Left lobe of liver (tissue), 2 donors: ENCODE measurements around the gene HBM. TPM values are rescaled to one million over a fixed set of nuclear protein-coding genes. Genes with fewer than 3 reads are reported as not detected.
A peak's percentile ranks its signal among the peaks of the same experiment; 100 is the strongest.
"Not testable (repeated sequence)": the region's sequence is repeated elsewhere in the genome, so short reads cannot be mapped to it uniquely, and the experiment has no call there.

Experiments used
- ATAC-seq: fragments of 200-7000 bp; cut with Tn5 transposase; one replicate; pipeline ENCODE4 v1.9.1; 2020; ENCODE audit warnings: mild to moderate bottlenecking, moderate library complexity
- DNase-seq: peaks from one replicate; pipeline ENCODE4 v3.0.0-alpha.2; 2020; ENCODE audit warnings: low spot score
- total RNA-seq: library from RNA; stranded (reverse); gene quantifications from one replicate; pipeline ENCODE4 v1.2.1, GENCODE V29; 2021
- donor health status: DM: no; HTN: no; CAD: no; lungs with moderate emphysema.
- donor health status: DM: no; HTN: yes; CAD: no.

HBM gene
- total RNA-seq, 1 donor from 2014 or later = 0.40 TPM

DNA sequence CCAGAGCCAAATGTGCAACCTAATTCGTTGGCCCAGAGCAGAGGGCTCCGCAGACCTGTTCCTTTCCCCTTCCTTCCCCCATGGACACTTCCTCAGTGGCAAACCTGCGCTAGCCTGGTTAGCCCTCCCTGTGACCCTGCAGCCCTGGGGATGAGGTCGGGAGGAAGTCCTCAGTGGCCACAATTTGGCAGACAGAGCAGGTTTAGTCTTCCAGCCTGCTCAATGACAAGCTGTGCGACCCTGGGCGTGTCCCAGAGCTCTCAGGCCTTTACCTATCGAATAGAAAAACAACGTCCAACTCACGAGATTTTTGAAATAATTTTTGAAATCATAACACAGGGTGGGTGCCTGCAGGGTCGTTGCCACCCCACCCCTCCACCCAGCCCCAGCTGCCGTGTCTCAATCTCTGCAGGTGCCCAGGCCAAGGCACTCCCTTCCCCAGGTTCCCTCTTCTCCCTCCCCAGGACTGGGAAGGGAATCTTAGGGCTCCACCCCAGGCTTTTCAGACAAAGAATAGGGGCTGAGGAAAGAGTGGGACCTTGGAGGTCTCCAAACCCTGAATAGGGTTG, 1.4 kb downstream of the HBM start:
- ATAC-seq (no peak), DNase-seq (no peak)

- DNase-seq (no peak), ATAC-seq (no peak)
Measured at GRCh38 chr16:168424-168823, 2.6 kb downstream of the HBM start.

DNA sequence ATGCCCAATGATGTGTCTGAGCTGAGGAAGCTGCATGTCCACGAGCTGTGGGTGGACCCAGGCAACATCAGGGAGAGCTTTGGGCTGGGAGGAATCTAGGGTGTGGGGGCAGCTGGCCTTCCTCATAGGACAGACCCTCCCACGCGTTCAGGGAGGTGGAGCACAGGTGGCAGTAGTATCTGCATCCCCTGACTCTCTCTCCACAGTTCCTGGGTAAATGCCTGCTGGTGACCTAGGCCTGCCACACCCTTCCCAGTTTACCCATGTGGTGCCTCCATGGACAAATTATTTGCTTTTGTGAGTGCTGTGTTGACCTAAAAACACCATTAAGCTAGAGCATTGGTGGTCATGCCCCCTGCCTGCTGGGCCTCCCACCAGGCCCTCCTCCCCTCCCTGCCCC, 3.2 kb downstream of the HBM start:
- ATAC-seq (no peak), DNase-seq (no peak)

DNA sequence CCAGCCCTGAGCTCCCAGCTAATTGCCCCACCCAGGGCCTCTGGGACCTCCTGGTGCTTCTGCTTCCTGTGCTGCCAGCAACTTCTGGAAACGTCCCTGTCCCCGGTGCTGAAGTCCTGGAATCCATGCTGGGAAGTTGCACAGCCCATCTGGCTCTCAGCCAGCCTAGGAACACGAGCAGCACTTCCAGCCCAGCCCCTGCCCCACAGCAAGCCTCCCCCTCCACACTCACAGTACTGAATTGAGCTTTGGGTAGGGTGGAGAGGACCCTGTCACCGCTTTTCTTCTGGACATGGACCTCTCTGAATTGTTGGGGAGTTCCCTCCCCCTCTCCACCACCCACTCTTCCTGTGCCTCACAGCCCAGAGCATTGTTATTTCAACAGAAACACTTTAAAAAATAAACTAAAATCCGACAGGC, 4.3 kb downstream of the HBM start:
- ATAC-seq = peak; percentile 76
- DNase-seq = not testable (repeated sequence)

DNA sequence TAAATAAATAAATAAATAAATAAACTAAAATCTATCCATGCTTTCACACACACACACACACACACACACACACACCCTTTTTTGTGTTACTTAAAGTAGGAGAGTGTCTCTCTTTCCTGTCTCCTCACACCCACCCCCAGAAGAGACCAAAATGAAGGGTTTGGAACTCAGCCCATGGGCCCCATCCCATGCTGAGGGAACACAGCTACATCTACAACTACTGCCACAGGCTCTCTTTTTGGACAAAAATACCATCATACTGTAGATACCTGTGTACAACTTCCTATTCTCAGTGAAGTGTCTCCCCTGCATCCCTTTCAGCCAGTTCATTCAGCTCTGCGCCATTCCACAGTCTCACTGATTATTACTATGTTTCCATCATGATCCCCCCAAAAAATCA, 5.0 kb downstream of the HBM start:
- DNase-seq = no peak
- no peak for ATAC-seq

GRCh38 chr16:172374-172941, 6.7 kb downstream of the HBM start, which contains the start of gene HBA2:
TSS of gene HBA2 (plus strand) at chr16:172876. CDS start at chr16:172913, 37 bp downstream.
- not testable (repeated sequence) for DNase-seq, ATAC-seq

- DNase-seq, ATAC-seq: not testable (repeated sequence)
Measured at GRCh38 chr16:173211-173854, 7.6 kb downstream of the HBM start.

GRCh38 chr16:173928-174769, 8.4 kb downstream of the HBM start:
- not testable (repeated sequence) for DNase-seq
- ATAC-seq = peak; percentile 52

DNA sequence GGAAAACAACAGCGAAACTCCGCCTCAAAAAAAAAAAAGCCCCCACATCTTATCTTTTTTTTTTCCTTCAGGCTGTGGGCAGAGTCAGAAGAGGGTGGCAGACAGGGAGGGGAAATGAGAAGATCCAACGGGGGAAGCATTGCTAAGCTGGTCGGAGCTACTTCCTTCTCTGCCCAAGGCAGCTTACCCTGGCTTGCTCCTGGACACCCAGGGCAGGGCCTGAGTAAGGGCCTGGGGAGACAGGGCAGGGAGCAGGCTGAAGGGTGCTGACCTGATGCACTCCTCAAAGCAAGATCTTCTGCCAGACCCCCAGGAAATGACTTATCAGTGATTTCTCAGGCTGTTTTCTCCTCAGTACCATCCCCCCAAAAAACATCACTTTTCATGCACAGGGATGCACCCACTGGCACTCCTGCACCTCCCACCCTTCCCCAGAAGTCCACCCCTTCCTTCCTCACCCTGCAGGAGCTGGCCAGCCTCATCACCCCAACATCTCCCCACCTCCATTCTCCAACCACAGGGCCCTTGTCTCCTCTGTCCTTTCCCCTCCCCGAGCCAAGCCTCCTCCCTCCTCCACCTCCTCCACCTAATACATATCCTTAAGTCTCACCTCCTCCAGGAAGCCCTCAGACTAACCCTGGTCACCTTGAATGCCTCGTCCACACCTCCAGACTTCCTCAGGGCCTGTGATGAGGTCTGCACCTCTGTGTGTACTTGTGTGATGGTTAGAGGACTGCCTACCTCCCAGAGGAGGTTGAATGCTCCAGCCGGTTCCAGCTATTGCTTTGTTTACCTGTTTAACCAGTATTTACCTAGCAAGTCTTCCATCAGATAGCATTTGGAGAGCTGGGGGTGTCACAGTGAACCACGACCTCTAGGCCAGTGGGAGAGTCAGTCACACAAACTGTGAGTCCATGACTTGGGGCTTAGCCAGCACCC, 9.5 kb downstream of the HBM start:
- DNase-seq (no peak), ATAC-seq (no peak)

GRCh38 chr16:176006-176405, 10.2 kb downstream of the HBM start:
- not testable (repeated sequence) for DNase-seq, ATAC-seq

GRCh38 chr16:176477-177382, 11.0 kb downstream of the HBM start, which contains the start of gene HBA1:
TSS of gene HBA1 (plus strand) at chr16:176680. CDS start at chr16:176717, 37 bp downstream.
- DNase-seq, ATAC-seq: not testable (repeated sequence)

DNA sequence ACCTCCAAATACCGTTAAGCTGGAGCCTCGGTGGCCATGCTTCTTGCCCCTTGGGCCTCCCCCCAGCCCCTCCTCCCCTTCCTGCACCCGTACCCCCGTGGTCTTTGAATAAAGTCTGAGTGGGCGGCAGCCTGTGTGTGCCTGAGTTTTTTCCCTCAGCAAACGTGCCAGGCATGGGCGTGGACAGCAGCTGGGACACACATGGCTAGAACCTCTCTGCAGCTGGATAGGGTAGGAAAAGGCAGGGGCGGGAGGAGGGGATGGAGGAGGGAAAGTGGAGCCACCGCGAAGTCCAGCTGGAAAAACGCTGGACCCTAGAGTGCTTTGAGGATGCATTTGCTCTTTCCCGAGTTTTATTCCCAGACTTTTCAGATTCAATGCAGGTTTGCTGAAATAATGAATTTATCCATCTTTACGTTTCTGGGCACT, 11.6 kb downstream of the HBM start:
- DNase-seq (no peak), ATAC-seq (no peak)

GRCh38 chr16:177981-178667, 12.3 kb downstream of the HBM start:
- no peak for DNase-seq
- no peak for ATAC-seq

DNA sequence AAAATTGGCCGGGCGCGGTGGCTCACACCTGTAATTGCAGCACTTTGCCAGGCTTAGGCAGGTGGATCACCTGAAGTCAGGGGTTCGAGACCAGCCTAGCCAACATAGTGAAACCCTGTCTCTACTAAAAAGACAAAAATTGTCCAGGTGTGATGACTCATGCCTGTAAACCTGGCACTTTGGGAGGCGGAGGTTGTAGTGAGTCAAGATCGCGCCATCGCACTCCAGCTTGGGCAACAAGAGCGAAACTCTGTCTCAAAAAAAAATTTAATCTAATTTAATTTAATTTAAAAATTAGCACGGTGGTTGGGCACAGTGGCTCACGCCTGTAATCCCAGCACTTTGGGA, 12.9 kb downstream of the HBM start:
- ATAC-seq = no peak
- no peak for DNase-seq

DNA sequence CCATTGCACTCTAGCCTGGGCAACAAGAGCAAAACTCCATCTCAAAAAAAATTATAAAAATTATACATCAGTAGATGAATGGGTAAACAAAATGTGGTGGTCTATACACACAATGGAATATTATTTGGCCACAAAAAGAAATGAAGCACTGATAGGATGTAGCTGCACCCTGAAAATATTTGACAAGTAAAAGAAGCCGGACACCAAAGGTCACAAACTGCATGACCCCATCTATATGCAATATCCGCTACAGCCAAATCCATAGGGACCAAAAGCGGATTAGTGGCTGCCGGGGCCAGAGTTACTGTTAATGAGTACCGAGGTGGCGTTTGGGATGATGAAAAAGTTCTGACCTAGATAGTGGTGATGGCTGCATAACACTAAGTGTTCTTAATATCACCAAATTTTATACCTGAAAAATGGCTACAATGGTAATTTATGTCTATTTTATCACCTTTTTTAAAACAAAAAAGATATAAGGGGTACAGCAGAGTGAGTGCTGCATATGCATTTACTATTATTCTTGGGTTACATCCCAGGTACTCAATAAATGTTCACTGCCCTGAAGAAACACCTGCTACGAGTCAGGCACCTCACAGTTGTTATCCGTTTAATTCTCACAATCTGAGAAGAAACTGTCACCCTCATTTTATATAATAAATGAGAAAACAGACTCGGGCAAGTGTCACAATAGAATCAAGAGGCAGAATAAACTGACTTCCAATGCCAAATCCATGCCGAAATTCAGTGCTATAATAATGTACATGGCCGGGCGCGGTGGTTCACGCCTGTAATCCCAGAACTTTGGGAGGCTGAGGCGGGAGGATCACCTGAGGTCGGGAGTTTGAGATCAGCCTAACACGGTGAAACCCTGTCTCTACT, 13.7 kb downstream of the HBM start:
- DNase-seq (no peak), ATAC-seq (no peak)

DNA sequence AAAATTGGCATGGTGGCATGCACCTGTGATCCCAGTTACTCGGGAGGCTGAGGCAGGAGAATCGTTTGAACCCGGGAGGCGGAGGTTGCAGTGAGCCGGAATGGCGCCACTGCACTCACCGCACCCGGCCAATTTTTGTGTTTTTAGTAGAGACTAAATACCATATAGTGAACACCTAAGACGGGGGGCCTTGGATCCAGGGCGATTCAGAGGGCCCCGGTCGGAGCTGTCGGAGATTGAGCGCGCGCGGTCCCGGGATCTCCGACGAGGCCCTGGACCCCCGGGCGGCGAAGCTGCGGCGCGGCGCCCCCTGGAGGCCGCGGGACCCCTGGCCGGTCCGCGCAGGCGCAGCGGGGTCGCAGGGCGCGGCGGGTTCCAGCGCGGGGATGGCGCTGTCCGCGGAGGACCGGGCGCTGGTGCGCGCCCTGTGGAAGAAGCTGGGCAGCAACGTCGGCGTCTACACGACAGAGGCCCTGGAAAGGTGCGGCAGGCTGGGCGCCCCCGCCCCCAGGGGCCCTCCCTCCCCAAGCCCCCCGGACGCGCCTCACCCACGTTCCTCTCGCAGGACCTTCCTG, 14.4 kb downstream of the HBM start, which contains the start of gene HBQ1:
Gene HBQ1, plus strand, starts transcription at position 359 of the 575 bp plus-strand sequence. Its CDS starts 28 bp downstream, at position 387.
- DNase-seq = no peak
- ATAC-seq = no peak
